ENCODE measurements around the gene ACAP3. TPM values are rescaled to one million over a fixed set of nuclear protein-coding genes. Genes with fewer than 3 reads are reported as not detected.
A peak's percentile ranks its signal among the peaks of the same experiment; 100 is the strongest.

The ACAP3 gene, protein sequence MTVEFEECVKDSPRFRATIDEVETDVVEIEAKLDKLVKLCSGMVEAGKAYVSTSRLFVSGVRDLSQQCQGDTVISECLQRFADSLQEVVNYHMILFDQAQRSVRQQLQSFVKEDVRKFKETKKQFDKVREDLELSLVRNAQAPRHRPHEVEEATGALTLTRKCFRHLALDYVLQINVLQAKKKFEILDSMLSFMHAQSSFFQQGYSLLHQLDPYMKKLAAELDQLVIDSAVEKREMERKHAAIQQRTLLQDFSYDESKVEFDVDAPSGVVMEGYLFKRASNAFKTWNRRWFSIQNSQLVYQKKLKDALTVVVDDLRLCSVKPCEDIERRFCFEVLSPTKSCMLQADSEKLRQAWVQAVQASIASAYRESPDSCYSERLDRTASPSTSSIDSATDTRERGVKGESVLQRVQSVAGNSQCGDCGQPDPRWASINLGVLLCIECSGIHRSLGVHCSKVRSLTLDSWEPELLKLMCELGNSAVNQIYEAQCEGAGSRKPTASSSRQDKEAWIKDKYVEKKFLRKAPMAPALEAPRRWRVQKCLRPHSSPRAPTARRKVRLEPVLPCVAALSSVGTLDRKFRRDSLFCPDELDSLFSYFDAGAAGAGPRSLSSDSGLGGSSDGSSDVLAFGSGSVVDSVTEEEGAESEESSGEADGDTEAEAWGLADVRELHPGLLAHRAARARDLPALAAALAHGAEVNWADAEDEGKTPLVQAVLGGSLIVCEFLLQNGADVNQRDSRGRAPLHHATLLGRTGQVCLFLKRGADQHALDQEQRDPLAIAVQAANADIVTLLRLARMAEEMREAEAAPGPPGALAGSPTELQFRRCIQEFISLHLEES
- 10 to 100 TPM; 18.4 to 31.9 (median 25.8) TPM for total RNA-seq

- H3K27me3 ChIP-seq, result no peaks in the 10 kb centered on the region
- intact Hi-C loops (cut with DNase I; ENCODE audit: low total_unique reads) (loop anchor here (1.0 to 2.0 kb wide), 5 partner anchors 17 to 67 kb away; partner anchors contain the start of genes AURKAIP1, CPTP, INTS11 and UBE2J2), in situ Hi-C loops (cut with MboI; ENCODE audit: low sequenced_read_pairs in 4 of 4) (no loop called here)
- peaks cover 0 to 19% of the 10 kb centered on the region in 2 donors for H3K36me3 ChIP-seq
- peaks cover 38 to 50% of the 10 kb centered on the region in 2 donors for H3K4me1 ChIP-seq
- TF ChIP-seq, protein P1, sequence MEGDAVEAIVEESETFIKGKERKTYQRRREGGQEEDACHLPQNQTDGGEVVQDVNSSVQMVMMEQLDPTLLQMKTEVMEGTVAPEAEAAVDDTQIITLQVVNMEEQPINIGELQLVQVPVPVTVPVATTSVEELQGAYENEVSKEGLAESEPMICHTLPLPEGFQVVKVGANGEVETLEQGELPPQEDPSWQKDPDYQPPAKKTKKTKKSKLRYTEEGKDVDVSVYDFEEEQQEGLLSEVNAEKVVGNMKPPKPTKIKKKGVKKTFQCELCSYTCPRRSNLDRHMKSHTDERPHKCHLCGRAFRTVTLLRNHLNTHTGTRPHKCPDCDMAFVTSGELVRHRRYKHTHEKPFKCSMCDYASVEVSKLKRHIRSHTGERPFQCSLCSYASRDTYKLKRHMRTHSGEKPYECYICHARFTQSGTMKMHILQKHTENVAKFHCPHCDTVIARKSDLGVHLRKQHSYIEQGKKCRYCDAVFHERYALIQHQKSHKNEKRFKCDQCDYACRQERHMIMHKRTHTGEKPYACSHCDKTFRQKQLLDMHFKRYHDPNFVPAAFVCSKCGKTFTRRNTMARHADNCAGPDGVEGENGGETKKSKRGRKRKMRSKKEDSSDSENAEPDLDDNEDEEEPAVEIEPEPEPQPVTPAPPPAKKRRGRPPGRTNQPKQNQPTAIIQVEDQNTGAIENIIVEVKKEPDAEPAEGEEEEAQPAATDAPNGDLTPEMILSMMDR (IDR thresholded peaks at IDR 0.05 in 4 of 5, conservative IDR thresholded peaks at IDR 0.05 in 1 of 5), result peak in 3 of 5 experiments; percentile 20 to 51 (median 30)
- peak in 1 of 2 donors; percentile 47 for TF ChIP-seq POLR2A (IDR thresholded peaks at IDR 0.05)
- peak; percentile 72 to 77 for ATAC-seq
- DNase-seq, result peak; percentile 73 to 89
- H3K9me3 ChIP-seq, result no peaks in the 10 kb centered on the region
- H3K4me3 ChIP-seq, result peak within 1 kb of the TSS; percentile 67 to 92 (median 75)
- H3K27ac ChIP-seq, result peak within 1 kb of the TSS; percentile 88 to 100 (median 96)
Observed at GRCh38 chr1:1307923-1308755, at the start of gene ACAP3, which contains the start of gene PUSL1. Gene ACAP3, minus strand, starts transcription at chr1:1307930. Its CDS starts 115 bp downstream, at chr1:1307815. Gene PUSL1, plus strand, starts transcription at chr1:1308597. Its CDS starts 47 bp downstream, at chr1:1308644.

DNA sequence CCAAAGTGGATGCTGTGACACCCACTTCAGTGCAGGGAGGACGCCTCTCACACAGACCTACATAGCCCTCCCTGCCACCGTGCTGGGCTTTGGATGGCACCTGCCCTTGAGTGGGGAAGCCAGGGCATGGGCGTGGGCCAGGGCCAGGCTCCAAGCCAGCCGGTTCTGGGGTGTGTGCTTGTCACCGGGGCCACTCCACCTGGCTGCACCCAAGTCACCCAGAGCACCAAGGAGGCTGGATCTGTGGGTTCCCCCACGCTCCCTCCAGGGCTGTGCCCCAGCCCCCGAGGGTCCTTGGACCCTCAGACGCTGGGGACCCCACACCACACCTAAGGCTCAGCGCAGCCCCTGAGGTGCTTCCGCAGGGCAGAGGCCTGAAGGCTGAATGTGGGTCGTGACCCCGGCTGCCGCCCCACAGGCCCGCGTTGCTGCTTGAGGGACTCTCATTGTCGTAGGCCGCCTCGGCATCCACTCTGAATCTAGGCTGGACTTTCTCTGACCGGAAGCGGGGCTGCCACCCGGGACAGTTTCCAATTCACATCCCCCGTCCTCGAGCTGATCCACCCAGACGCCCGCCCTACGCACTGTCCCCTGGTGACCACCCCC, 49.2 kb upstream of the ACAP3 start:
- TF ChIP-seq, protein P1 (IDR thresholded peaks at IDR 0.05 in 4 of 5, conservative IDR thresholded peaks at IDR 0.05 in 1 of 5), result no peak
- TF ChIP-seq POLR2A (IDR thresholded peaks at IDR 0.05), result no peak
- H3K27me3 ChIP-seq, result peaks cover 25 to 44% (median 43%) of the 10 kb centered on the region in 3 donors
- H3K4me3 ChIP-seq, result peak overlapping the region; percentile 32 to 54 (median 50)
- H3K4me1 ChIP-seq, result peaks cover 21 to 50% of the 10 kb centered on the region in 2 donors
- ATAC-seq (no peak), DNase-seq (peak in 1 of 2 donors; percentile 16)
- H3K9me3 ChIP-seq, result no peaks in the 10 kb centered on the region
- in situ Hi-C loops (cut with MboI; ENCODE audit: low sequenced_read_pairs in 4 of 4) (no loop called here), intact Hi-C loops (cut with DNase I; ENCODE audit: low total_unique reads) (no loop called here)
- no peaks in the 10 kb centered on the region for H3K36me3 ChIP-seq
- peak overlapping the region; percentile 65 to 80 (median 72) for H3K27ac ChIP-seq

DNA sequence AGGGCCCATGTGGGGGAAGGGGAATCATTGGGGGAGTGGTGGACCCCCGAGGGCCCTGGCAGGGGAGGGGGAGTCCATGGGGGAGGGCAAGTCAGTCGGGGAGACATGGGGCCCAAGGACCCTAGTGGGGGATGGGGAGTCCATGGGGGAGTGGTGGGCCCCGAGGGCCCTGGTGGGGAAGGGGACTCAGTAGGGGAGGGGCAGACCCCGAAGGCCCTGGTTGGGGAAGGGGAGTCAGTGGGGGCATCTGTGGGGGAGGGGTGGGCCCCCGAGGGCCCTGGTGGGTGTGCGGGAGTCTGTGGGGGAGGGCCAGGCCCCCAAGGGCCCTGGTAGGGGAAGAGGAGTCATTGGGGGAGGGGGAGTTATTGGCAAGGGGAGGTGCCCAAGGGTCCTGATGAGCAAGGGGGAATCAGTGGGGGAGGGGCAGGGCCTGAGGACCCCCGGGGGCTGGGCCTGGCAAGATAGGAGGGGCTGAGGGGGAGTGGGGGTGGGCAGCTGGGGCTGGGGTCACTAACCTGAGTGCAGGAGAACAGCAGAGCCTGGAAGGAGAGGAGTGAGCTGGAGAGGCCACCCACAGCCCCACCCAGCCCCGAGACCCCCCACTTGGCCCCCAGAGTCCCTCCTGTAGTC, 48.6 kb upstream of the ACAP3 start:
- peak in 1 of 2 donors; percentile 19 for DNase-seq
- TF ChIP-seq POLR2A (IDR thresholded peaks at IDR 0.05), result no peak
- TF ChIP-seq, protein P1 (IDR thresholded peaks at IDR 0.05 in 4 of 5, conservative IDR thresholded peaks at IDR 0.05 in 1 of 5), result no peak
- Histone ChIP-seq H3K9me3 (no peaks in the 10 kb centered on the region), H3K4me1 (peaks cover 21 to 48% of the 10 kb centered on the region in 2 donors), H3K27me3 (peaks cover 21 to 44% (median 37%) of the 10 kb centered on the region in 3 donors), H3K4me3 (peak overlapping the region in 2 of 4 donors; percentile 47 to 54), H3K36me3 (no peaks in the 10 kb centered on the region), H3K27ac (peak overlapping the region; percentile 65 to 80 (median 72))
- intact Hi-C loops (cut with DNase I; ENCODE audit: low total_unique reads) (no loop called here), in situ Hi-C loops (cut with MboI; ENCODE audit: low sequenced_read_pairs in 4 of 4) (no loop called here)
- ATAC-seq, result no peak

Measured in gastrocnemius medialis (tissue), 4 donors.